Vagina (tissue), 2 donors: Measurements from ENCODE around the gene NAA15.

Source experiments
- POLR2A ChIP-seq, 2 donors: fragments of 450-650 bp; IDR thresholded peaks; one replicate each; pipeline ENCODE4 v1.6.1; 2017; ENCODE audit warnings: antibody characterized with exemption in 2 of 2, mild to moderate bottlenecking in 2 of 2, moderate library complexity in 2 of 2
- POLR2AphosphoS5 ChIP-seq, 2 donors: sonication (generic); formaldehyde crosslinking; IDR thresholded peaks; one replicate each; pipeline ENCODE4 v1.9.0; 2017; ENCODE audit warnings: antibody characterized with exemption in 2 of 2, mild to moderate bottlenecking in 2 of 2, low read depth in 1 of 2; ENCODE audit not compliant: insufficient read depth in 1 of 2
- TF ChIP-seq, protein P1 (sequence below), 3 experiments: fragments of 450-650 bp in 2 of 3; fragments of 200-600 bp in 1 of 3; sonication (generic) in 1 of 3; IDR thresholded peaks; one replicate each; pipeline ENCODE4 v1.5.1; 2017 to 2019; ENCODE audit warnings: antibody characterized with exemption in 3 of 3, mild to moderate bottlenecking in 2 of 3, moderate library complexity in 2 of 3

- TF ChIP-seq, protein P1, sequence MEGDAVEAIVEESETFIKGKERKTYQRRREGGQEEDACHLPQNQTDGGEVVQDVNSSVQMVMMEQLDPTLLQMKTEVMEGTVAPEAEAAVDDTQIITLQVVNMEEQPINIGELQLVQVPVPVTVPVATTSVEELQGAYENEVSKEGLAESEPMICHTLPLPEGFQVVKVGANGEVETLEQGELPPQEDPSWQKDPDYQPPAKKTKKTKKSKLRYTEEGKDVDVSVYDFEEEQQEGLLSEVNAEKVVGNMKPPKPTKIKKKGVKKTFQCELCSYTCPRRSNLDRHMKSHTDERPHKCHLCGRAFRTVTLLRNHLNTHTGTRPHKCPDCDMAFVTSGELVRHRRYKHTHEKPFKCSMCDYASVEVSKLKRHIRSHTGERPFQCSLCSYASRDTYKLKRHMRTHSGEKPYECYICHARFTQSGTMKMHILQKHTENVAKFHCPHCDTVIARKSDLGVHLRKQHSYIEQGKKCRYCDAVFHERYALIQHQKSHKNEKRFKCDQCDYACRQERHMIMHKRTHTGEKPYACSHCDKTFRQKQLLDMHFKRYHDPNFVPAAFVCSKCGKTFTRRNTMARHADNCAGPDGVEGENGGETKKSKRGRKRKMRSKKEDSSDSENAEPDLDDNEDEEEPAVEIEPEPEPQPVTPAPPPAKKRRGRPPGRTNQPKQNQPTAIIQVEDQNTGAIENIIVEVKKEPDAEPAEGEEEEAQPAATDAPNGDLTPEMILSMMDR (IDR thresholded peaks at IDR 0.05), result no peak
- no peak for TF ChIP-seq POLR2A (IDR thresholded peaks at IDR 0.05)
- TF ChIP-seq POLR2AphosphoS5 (IDR thresholded peaks at IDR 0.05; ENCODE audit: insufficient read depth in 1 of 2, low read depth in 1 of 2), result no peak
Measured at GRCh38 chr4:139455126-139455538, 153.8 kb downstream of the NAA15 start.
